Islet of Langerhans (tissue), 1 donor: ENCODE data around the gene PYGO2.
A peak's percentile ranks its signal among the peaks of the same experiment; 100 is the strongest.

Experiments used
- FAIRE-seq: peaks from one replicate; lab custom pipeline; 2011; peaks lifted over from hg19 to GRCh38; lab: Jason Lieb, UNC

The PYGO2 gene

DNA sequence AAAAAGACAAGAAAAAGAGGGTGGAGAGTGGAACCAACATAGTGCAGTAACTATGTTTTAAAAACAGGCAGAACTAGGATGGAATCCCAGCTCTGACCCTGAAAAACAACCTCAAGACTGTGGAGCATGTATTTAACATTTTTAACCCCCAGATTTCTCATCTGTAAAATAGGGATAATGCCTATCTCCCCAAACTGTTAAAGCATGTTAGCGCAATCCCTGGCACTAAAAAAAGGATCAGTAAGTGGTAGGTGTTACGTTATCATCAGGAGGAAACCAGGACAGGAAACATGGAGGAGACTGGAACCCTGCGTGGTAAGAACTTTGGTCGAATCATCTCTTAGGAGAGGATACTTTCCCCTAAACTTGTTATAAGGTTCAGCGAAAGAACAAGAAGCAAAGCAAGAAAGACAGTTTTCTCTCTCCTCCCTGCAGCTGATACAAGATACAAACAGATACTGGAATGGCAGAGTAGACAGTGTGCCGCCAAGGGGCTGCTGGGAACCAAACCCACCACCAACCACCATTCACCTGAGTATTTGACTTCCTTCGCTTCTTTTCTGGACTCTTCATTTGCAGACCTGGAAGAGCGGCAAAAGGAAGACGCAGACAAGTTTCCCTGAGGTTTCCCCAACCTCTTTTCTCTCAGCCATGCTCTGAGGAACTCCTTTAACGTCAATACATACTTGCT, 991 bp downstream of the PYGO2 start:
- FAIRE-seq, result no peak

GRCh38 chr1:154959426-154959780, 2.2 kb downstream of the PYGO2 start:
- no peak for FAIRE-seq

DNA sequence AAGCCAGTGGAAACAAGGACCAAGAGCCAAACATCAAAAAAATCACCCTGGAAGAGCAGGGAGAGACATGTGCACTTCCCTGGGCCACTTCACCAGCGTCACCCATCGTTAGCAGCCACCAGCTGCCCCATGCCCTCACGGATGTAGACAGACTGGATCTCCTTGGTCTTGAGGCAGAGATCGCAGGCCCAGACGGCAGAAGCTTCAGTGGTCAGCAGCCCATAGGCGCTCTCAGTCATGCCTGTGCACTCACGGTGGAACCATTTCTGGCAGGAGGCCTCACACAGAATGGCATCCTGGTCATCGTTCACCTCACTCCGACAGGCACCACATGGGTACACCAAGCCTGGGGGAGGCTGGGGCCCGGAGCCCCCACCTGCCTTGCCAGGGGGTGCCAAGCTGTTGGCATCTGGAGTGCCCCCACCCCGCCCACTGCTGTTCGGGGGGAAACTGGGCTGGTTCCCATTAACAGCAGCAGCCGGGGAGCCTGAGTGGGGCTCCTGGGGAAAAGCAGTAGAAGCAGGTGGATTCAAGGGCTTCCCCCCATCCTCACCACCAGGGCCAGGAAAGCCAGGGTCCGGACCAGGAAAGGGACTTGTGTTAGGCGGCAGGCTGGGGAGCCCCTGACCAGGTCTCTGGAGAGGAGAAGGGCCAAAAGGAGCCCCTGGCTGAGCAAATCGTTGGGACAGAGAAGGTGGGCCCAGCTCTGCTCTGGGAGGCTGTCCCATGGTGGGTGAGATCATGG, 2.7 kb downstream of the PYGO2 start:
- FAIRE-seq, result no peak

DNA sequence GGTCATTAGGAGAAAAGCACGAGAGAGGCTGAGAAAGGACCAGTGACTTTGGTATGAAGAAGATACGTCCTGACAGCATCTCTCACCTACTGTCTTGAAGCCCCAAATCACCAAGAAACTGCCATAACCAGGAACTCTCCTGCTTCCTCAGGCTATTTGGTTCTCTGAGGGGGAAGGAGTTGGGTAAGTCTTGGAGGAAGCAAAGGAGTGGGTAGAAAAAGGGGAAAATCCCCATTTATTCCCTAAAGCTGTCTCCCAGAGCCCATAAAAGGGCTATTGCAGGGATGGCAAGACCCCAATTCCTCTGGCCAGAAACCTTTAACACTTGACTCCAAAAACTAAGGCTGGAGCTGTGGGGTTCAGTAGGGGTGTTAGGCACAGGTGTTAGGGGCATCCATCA, 3.5 kb downstream of the PYGO2 start:
- FAIRE-seq, result no peak

GRCh38 chr1:154957091-154957657, 4.4 kb downstream of the PYGO2 start:
- FAIRE-seq, result no peak

DNA sequence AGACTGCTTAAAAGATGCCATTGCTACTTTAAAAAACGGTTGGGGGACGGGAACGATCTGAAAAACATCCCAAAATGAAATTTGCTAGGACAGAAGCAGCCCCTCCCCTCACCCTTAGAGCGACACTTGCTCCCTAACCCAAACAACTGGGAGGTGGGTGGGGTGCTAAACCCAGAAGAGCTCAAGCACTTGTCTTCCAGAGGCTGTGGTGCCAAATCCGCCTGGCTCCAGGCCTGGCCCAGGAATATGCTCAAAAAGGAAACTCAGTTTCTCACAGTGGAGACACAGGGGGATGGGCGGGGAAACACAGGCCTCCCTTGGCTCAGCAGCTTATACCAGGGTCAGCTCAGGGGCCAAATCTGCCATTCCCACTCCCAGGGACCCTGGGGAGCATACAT, 5.0 kb downstream of the PYGO2 start:
- no peak for FAIRE-seq

DNA sequence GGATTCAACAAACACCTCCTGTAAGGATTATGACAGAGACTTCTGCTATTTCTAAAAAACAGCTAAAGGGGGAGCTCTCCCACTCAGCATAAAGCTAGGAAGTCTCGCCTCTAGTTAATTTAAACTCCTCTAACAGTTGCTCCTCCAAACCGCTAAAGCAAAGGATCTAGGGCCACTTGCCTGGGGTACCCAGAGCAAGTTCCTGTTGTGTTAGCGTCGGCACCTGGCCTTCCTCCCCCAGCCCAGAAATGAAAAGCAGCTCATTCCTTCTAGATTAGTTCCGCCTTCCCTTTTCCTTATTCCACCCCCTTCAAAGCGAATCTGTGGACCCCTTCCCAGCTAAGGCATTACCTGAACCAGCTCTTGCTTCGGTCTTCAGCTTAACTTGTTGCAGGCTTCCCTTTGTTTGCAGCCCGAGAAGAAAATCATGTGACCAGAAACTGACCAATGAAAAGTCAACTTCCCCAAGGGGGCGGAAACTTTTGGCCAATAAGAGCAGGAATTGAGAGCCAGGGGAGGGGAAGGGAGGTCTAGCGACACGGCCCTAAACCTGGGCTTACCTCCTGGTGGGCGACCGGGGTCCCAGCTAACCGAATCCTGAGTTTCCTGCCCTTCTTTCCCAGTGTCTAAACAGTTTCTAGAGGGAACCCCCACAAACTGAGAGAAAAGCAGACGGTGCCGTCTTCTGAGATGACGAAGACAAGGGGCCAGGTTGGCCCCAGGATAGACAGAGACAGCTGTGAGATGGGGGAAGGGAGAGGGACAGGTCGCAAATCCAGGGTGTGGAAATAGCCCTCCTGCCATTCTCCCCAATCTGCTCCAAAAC, 5.7 kb downstream of the PYGO2 start, which contains the start of gene PBXIP1:
Gene PBXIP1 (minus strand): TSS at position 382 of the 826 bp plus-strand sequence. CDS start 2,378 bp downstream, outside the sequence.
- FAIRE-seq, result peak; percentile 90

GRCh38 chr1:154955039-154955717, 6.4 kb downstream of the PYGO2 start:
- FAIRE-seq, result no peak

DNA sequence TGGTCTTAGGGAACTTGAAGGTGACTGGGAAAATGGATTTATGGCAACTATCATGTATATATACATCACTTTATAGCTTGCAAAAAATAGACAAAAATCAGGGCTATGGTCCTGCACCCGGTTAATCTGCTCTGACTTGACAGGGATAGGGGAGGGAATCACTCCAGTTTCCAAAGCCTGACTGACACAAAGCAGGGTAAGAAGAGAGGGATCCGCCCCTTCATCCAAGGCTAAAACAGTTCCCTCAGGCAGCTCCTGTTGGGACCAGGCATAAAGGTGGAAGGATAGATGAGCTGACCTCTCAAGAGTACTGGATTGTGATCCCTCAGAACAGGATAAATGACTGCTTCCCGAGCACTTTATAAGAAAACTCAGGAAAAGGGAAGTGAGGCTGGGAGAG, 7.0 kb downstream of the PYGO2 start:
- FAIRE-seq, result no peak

- no peak for FAIRE-seq
Observed at GRCh38 chr1:154953611-154954038, 8.0 kb downstream of the PYGO2 start.

- FAIRE-seq, result no peak
Observed at GRCh38 chr1:154952664-154953063, 8.9 kb downstream of the PYGO2 start.

GRCh38 chr1:154951901-154952657, 9.5 kb downstream of the PYGO2 start:
- no peak for FAIRE-seq

DNA sequence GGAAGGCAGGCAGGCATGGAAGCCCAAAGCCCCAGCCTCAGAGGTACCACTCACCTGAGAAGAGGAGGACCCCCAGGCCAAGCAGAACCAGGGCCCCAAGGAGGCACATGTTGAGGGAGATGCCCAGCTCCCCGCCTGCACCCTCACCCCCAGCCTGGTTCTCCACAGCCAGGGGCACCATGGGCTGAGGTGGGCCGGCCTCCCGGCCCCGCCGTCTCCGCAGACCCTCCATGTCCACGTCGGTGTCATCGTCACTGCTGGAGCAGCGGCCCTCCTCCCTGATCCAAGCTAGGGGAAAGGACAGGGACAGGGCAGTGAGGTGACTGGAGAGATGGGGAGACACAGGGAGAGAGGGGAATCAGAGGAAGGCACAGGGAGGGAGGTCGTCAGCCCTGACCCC, 13.5 kb downstream of the PYGO2 start:
- FAIRE-seq, result no peak

DNA sequence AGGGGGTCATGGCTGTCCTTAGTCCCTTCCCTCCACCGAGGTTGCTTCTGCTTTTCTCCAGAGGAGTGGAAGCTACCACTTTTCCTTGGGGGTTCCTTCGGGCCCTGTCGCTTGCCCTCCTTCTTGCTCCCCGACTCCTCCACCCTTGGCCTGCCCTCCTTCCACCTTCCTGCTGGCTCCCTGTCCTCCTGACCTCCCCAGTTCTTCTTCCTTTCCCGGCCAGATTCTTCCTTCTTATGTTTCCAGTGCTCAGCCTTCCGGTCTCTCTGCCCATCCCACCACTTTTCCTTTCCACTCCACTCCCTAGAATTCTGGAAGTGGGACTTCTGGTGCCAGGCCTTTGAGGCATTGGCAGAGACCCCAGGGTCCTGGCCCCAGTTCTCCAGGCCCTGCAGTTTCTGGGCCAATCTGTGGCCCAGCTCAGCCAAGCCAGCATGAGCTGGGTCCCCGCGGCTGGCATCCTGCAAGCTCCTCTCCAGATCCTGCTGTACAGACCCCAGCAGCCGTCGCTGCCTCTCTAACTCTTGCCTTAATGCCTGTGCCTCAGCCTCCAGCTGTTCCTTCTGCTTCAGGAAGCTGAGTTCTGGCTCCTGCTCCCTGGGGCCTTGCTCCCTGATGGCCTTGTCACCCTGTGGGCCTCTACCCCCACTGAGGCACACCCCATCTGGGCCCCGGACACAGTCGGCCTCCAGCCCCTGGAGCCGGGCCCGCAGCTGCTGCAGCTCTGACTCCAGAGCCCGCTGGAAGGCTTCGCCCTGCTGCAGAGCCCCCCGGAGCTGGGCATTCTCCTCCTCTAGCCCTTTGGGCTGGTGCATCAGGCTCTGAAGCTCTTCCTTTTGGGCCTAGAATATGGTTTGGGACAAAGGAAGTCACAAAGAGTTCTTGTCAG, 15.4 kb downstream of the PYGO2 start:
- no peak for FAIRE-seq

GRCh38 chr1:154945160-154945961, 16.2 kb downstream of the PYGO2 start:
- FAIRE-seq, result no peak

DNA sequence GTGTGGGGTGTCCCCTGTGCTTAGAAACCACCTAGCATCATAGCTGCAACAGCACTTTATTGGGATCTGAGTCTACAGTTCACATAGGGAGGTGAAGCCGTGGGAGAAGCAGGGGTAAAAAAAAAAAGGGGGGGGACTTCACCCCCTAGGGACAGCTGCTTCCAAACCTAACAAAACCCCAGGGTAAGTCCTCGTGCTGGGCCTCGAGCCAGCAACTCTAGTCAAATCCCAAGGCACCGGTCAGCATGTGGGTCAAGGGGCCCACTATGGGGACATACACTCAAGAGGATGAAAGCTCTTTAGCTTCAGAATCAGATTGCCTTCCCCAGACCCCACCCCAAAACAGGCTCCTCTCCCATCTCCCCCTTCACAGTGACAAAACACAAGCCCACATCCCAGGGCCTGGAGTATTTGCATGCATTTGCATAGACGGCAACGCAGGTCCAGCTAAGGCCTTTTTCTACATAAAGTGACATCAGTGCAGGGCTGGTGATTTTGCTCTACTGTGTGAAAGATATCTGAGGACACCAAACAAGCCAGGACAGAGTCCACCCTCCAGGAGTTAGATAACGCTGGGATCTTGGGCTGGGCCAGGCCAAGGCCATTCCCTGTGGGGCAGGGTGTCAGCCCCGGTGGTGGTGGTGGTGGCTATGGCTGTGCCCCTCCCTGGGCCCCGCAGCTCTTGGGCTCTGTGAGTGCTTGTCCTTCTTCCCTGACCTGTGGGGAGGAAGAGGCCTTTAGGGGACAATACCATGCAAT, 17.0 kb downstream of the PYGO2 start:
- FAIRE-seq, result no peak

DNA sequence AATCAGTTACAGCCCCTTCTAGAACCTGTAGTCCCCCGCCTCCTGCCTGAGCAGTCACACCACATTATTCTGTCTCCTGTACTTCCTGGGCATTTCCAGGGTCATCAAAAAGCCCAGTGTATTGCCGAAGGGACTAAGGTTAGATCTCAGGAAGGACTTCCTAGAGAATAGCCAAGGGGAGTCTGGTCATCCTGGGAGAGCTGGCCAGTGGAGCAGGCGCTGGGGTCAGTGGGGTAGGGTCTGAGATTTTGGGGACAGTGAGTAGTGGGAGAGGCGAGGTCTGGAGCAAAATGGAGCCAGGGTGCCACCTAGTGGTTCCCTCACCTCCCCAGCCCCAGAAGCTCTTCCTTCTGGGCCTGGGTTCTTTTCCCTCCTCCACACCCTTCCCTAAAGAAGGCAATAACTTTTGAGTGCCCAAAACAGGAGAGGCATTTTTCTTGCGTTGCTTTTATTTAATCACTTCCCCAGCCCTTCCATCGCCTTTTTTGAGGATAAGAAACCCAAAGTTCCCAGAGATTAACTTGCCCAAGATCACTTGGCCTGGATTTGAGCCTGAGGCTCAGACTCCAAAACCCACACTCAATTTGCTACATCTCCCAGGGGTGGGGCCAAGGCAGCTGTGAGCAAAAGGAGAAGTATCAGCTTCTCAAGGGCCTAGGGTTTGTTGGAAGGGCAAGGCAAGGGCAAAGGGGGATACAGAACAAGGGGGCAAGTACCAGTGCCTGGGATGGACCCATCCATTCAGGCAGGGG, 17.8 kb downstream of the PYGO2 start:
- FAIRE-seq, result no peak
